Lower leg skin (tissue), 4 donors: Measurements from ENCODE around the gene CA5A. TPM values are rescaled to one million over a fixed set of nuclear protein-coding genes. Genes with fewer than 3 reads are reported as not detected.
"Not testable (repeated sequence)": the region's sequence is repeated elsewhere in the genome, so short reads cannot be mapped to it uniquely, and the experiment has no call there.

Experiments used
- DNase-seq, 2 donors: peaks; one replicate each; pipeline ENCODE4 v3.0.0-alpha.2; 2019; ENCODE audit warnings: low spot score in 2 of 2
- H3K4me3 ChIP-seq: fragments of 200-600 bp; sonication (generic); 2 replicates; pipeline ENCODE4 v1.5.1; 2017; ENCODE audit warnings: mild to moderate bottlenecking, low read depth; ENCODE audit not compliant: poor library complexity, severe bottlenecking
- CTCF ChIP-seq, 3 donors: fragments of 450-650 bp; IDR thresholded peaks; one replicate each; pipeline ENCODE4 v1.5.1; 2016; ENCODE audit warnings: antibody characterized with exemption in 3 of 3, mild to moderate bottlenecking in 3 of 3, moderate library complexity in 2 of 3
- POLR2A ChIP-seq, 2 donors: fragments of 450-650 bp; IDR thresholded peaks; one replicate each; pipeline ENCODE4 v1.6.1; 2016 to 2017; ENCODE audit warnings: antibody characterized with exemption in 2 of 2, mild to moderate bottlenecking in 1 of 2, moderate library complexity in 1 of 2
- WGBS, 2 donors: methylation state at CpG; one replicate each; pipeline ENCODE4 v1.1.5; 2018; 5-methylcytosine and 5-hydroxymethylcytosine counted together
- intact Hi-C: fragments of 100-400 bp; cut with DNase I; formaldehyde crosslinking; loops from one replicate; pipeline ENCODE4 v1.15.0; 2023; ENCODE audit warnings: low total_unique reads
- total RNA-seq, 4 donors: library from RNA; depleted of rRNA; stranded (reverse); fragments of >200 nt; gene quantifications; one replicate each; pipeline ENCODE4 v1.1.0, GENCODE V29; 2016

The CA5A gene
- total RNA-seq, 4 donors from 2014 or later: not detected

GRCh38 chr16:87882436-87883019 lies 53.8 kb downstream of the CA5A start:
- no peak for DNase-seq
- WGBS, 2 donors: 85% methylated on average over 28 to 29 of the region's 29 CpGs
- TF ChIP-seq CTCF (IDR thresholded peaks at IDR 0.05) (no peak), POLR2A (IDR thresholded peaks at IDR 0.05) (no peak)
- intact Hi-C loops: no loop called here
- no peak overlapping the region for H3K4me3 ChIP-seq

- no peak overlapping the region for H3K4me3 ChIP-seq
- TF ChIP-seq CTCF (IDR thresholded peaks at IDR 0.05) (no peak), POLR2A (IDR thresholded peaks at IDR 0.05) (no peak)
- no peak for DNase-seq
- 45 to 59% methylated on average over 24 of the region's 24 CpGs for WGBS, 2 donors
- intact Hi-C loops: no loop called here
Measured at GRCh38 chr16:87881324-87882200, 54.8 kb downstream of the CA5A start.

GRCh38 chr16:87880117-87880696 lies 56.1 kb downstream of the CA5A start:
- no peak for DNase-seq
- no peak overlapping the region for H3K4me3 ChIP-seq
- 45 to 59% methylated on average over 14 to 15 of the region's 17 CpGs for WGBS, 2 donors
- no peak for TF ChIP-seq POLR2A (IDR thresholded peaks at IDR 0.05)
- no peak for TF ChIP-seq CTCF (IDR thresholded peaks at IDR 0.05)
- intact Hi-C loops: no loop called here

- intact Hi-C loops, DNase-seq, H3K4me3 ChIP-seq: not testable (repeated sequence)
- WGBS, 2 donors: 90 to 92% methylated on average over 5 of the region's 5 CpGs
Measured at GRCh38 chr16:87879411-87880013, 56.8 kb downstream of the CA5A start.

- no peak for TF ChIP-seq POLR2A (IDR thresholded peaks at IDR 0.05)
- no peak for TF ChIP-seq CTCF (IDR thresholded peaks at IDR 0.05)
- no peak for DNase-seq
- WGBS, 2 donors: 55 to 67% methylated on average over 5 of the region's 5 CpGs
- no peak overlapping the region for H3K4me3 ChIP-seq
- intact Hi-C loops: no loop called here
Measured at GRCh38 chr16:87878704-87879103, 57.6 kb downstream of the CA5A start.

- no peak for DNase-seq
- H3K4me3 ChIP-seq: no peak overlapping the region
- WGBS, 2 donors: 83 to 85% methylated on average over 16 to 18 of the region's 19 CpGs
- intact Hi-C loops: no loop called here
- TF ChIP-seq POLR2A (IDR thresholded peaks at IDR 0.05) (no peak), CTCF (IDR thresholded peaks at IDR 0.05) (no peak)
Measured at GRCh38 chr16:87877942-87878507, 58.3 kb downstream of the CA5A start.
